Effector CD8-positive, alpha-beta T cell (primary cell): ENCODE data around the gene INAFM2.
A peak's percentile ranks its signal among the peaks of the same experiment; 100 is the strongest.

Experiments used
- DNase-seq: peaks from one replicate; lab custom pipeline; 2025; lab: John Stamatoyannopoulos, UW

Gene INAFM2

GRCh38 chr15:40306371-40306770, 17.1 kb upstream of the INAFM2 start:
- DNase-seq, result no peak

- no peak for DNase-seq
These were observed 16.6 kb upstream of the INAFM2 start for GRCh38 chr15:40306908-40307307.

DNA sequence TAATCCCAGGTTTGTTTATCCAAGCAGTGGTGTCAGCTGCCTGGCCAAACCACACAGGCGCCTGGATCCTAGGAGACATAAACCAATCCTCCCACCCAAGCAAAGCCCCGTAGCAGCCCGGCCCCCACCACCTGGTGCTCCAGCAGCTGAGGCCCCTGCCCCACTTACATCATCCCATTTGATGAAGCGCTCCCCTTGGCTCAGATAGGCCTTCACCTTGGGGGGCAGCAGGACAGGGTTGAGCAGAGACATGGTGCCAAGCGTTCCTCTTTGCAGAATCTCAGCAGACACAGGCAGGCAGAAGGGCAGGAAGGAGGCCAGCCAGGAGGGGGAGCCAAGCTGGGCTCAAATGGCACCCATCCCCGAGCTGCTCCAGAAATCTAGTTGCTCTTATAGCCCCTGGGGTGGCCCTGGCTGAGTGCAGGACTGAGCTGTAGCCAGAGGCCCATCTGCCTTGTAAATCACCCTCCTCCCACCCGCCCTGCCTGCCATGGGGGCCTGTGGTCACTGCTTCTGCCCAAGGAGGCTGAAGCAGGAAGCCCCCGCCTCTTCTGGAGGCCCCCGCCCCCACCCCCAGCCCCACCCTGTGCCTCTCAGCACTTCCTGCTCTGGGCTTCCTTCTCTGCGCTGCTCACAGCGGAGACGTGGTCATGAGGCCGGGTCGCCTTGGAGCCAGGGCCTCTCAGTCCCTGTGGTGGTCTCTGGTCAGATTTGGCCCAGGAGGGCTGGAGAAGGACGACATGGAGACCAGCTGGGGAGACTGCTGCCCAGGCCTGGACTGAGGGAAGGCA, 15.9 kb upstream of the INAFM2 start, which contains the start of gene PLCB2:
TSS of gene PLCB2 (minus strand) at position 515 of the 791 bp plus-strand sequence. CDS start at position 252, 263 bp downstream.
- DNase-seq, result peak; percentile 48

DNA sequence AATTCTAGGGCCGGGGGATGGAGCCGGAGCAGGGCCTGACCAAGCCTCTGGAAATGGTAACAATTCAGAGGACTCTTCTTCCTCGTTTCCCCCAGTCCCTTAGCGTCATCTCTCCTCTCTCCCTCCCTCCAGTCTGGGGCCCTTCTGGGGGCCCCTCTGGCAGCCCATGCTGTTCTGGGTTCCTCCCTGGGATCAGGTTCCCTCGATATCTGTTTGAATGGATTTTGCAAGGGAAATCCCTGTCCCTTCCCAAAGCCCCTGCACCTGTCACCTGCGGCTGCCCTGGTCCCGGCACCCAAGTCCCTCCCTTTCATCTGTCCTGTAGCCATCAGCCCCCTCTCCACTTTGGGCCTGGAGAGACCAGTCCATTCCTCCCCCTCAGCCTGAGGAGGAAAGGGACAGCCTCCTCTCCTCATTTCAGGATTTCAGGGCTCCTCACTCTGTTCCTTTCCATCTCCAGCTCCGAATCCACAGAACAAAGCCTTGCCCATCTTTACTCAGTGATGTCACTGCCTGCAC, 14.1 kb upstream of the INAFM2 start:
- DNase-seq, result no peak

GRCh38 chr15:40310001-40310959, 13.2 kb upstream of the INAFM2 start:
- peak; percentile 27 for DNase-seq

DNA sequence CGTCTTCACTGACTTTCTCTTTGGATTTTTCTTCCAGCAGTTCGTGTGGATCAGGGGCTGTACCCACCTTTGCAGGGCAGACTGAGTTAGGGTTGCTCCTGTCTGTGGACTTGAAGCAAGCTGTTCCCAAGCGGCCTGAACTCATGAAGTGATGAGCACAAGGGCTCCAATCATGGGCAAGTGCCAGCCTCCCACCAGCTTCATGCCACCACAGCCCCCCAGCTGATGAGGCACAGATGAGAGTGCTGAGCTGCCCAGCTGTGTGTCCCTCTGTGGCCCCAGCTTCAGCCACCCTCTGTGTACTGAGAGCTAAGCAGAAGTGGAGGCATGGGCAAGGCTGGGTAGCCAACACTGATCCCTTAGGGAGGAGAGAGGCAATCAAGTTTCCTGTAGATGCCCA, 12.5 kb upstream of the INAFM2 start:
- DNase-seq, result no peak

GRCh38 chr15:40312370-40313158, 10.9 kb upstream of the INAFM2 start:
- no peak for DNase-seq

DNA sequence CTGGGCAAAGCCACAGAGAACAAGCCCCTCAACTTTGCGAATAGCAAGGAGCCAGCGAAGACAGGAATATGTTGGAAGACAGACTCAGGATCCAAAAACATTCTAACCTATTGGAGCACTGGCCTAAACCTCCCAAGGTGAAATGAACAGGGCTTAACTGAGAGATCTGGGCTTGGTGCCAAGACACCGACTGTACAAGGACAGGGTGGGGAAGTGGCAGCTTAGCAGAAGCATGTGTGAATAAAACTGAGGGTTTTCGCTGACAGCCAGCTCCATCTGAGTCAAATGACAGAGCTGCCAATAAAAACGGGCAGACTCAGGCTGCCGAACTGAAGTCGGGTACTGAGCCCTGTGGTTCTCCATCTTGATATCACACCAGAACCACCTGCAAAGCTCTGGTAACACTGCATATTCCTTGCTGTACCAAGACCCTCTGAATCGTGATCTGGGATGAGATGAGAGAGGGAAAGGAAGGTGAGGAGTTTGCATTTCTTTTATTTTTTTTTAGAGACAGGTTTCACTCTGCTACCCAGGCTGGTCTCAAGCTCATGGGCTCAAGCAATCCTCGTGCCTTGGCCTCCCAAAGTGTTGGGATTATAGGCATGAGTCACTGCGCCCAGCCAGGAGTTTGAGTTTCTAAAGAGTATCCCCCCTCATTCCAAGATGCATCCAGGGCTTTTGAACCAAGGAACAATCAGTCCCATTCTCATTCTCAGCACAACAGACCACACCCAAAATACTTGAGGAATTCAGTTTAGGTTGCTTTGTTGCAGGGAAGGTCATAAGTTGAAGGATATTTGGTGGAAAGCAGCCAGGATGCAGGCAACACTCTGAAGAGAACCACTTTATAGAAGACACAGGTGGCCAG, 9.7 kb upstream of the INAFM2 start:
- peak; percentile 19 for DNase-seq

GRCh38 chr15:40314723-40315276, 8.7 kb upstream of the INAFM2 start:
- no peak for DNase-seq

GRCh38 chr15:40316931-40317330, 6.6 kb upstream of the INAFM2 start:
- no peak for DNase-seq

GRCh38 chr15:40317580-40317979, 5.9 kb upstream of the INAFM2 start:
- no peak for DNase-seq

DNA sequence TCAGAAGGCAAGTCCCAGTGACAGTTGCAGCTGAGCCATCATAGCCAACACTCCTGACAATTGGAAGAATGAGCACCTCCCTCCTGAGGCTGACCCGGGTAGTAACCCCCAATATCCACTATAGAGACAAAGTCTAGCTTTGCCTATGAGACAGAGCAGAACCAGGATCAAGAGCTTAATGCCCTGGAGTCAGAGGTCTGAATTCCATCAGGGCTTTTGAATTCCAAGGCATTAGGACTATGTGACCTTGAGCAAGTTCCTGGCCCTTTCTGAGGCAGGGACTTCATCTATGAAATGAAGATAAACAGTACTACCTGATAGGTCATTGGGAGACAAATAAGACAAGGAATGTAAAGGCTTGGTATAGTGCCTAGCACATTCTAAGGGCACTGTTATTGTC, 3.1 kb upstream of the INAFM2 start:
- no peak for DNase-seq

DNA sequence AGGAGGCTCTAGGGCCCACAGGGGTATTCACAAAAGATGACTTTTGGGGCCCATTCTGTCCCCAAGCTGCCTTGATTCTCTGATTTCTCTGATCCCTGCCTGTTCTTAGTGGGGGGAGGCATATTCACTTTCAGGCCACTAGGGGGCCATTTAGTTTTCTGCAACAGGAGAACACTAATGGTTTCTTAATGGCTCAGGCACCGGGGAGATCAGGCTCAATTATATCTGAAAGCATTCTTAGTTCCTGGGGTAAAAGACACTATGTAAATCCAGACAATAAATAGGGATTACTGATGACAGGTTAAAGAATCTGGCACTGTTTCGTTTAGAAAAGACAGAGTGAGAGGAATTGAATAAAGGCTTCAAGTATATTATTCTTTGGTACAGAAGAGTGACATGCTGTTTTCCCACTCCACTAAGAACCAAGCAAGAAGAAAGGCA, 2.5 kb upstream of the INAFM2 start:
- DNase-seq, result peak; percentile 13

GRCh38 chr15:40322531-40323238, 807 bp upstream of the INAFM2 start:
- DNase-seq, result no peak

DNA sequence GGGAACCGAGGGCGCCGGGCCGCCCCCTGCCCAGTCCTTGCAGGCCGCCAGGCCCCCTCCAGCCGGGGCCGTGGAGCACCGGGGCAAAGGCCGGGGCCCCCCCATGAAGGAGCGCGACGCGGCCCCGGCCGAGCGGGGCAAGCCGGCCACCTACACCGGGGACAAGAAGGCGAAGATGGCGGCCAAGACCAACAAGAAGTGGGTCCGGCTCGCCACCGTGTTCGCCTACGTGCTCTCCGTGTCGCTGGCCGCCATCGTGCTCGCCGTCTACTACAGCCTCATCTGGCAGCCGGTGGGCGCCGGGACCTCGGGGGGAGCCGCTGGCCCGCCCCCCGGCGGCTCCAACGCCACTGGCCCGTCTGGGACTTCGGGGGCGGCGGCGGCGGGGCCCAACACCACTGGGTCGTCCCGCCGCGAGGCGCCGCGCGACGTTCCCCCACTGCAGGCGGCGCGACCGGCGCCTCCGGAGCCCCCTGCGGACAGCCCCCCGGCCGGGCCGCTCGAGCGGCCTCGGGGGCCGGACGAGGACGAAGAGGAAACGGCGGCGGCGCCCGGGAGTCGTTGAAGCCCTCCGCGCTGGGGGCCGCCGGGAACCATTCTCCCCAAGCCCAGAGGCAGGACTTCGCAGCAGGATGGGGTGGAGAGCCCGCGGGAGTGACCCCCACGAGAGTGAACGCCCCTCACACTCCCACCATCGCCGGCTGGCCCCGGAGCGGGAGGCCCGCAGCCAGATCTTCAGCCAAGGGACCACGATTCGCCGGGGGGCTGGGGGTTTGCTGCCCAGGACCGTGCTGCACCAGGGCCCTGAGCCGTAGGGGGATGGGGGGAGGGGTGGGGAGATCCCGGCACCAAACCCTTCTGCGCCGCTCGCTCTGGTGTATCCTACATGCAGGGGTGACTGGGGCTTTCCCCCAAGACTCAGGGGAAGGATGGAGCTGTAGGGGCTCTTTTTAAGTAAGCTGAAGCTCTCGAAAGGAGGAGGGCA, 753 bp downstream of the INAFM2 start:
- DNase-seq, result peak; percentile 40

GRCh38 chr15:40325188-40325587, 1.7 kb downstream of the INAFM2 start:
- DNase-seq, result no peak

DNA sequence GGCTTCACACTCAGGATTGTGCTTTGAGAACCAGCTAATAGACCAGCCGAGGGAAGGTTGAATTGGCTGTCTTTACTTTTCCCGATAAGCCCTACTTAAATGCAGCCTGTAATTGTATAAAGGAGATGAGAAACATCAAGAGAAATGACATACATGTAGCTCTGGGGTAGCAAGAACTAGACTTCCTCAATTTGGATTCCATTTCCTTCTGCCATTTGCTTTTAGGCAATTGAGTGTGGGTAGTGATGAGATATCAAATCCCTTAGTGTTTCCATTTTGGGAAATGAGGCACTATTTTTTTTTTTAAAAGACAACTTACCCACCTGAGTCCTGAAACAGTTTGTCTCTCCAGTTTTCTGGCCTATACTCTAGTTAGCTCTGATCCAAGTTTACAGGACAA, 2.2 kb downstream of the INAFM2 start:
- no peak for DNase-seq

DNA sequence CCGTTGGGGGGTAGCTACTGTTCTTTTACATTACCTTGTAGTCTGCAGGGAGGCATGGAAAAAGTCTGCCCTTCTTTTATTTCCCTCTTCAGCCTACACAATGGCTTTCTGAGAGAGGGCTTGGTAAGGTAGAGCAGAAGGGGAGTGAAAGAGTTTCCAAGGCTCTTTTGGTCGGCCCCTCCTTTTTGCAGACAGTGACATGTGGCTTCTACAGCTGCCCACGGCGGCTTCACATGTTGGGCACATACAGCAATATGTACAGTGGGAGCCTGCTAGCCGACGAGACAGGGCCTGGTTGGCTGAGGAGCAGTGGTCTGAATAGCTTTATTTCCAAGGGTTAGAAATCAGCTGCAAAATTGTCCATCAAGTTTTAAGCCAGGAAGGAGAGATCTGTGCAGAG, 4.0 kb downstream of the INAFM2 start:
- DNase-seq, result no peak
